C1 segment of cervical spinal cord (tissue), 14 donors: ENCODE results near the gene DMRT1.
"Not testable (repeated sequence)": the region's sequence is repeated elsewhere in the genome, so short reads cannot be mapped to it uniquely, and the experiment has no call there.

Experiments used
- DNase-seq, 14 donors: peaks; one replicate each; lab custom pipeline; 2025; lab: John Stamatoyannopoulos, UW

The DMRT1 gene

GRCh38 chr9:859251-859650 lies 17.8 kb downstream of the DMRT1 start:
- no peak for DNase-seq

GRCh38 chr9:860706-861105 lies 19.2 kb downstream of the DMRT1 start:
- DNase-seq = no peak

- DNase-seq = not testable (repeated sequence)
Measured at GRCh38 chr9:861525-861924, 20.0 kb downstream of the DMRT1 start.

- no peak for DNase-seq
Measured at GRCh38 chr9:875119-875962, 33.8 kb downstream of the DMRT1 start.

- DNase-seq = no peak
Measured at GRCh38 chr9:876425-876824, 34.9 kb downstream of the DMRT1 start.

- no peak for DNase-seq
Measured at GRCh38 chr9:878239-878638, 36.7 kb downstream of the DMRT1 start.

GRCh38 chr9:880725-881124 lies 39.2 kb downstream of the DMRT1 start:
- no peak for DNase-seq

- no peak for DNase-seq
Measured at GRCh38 chr9:882416-882924, 41.0 kb downstream of the DMRT1 start.

GRCh38 chr9:883011-883410 lies 41.5 kb downstream of the DMRT1 start:
- DNase-seq = no peak

GRCh38 chr9:886886-887285 lies 45.4 kb downstream of the DMRT1 start:
- DNase-seq = no peak

- DNase-seq = no peak
Measured at GRCh38 chr9:892123-892522, 50.6 kb downstream of the DMRT1 start.

- no peak for DNase-seq
Measured at GRCh38 chr9:893115-893514, 51.6 kb downstream of the DMRT1 start.

- peak in 1 of 14 donors; percentile 4 for DNase-seq
Measured at GRCh38 chr9:893843-894420, 52.4 kb downstream of the DMRT1 start.

GRCh38 chr9:899440-900184 lies 58.1 kb downstream of the DMRT1 start:
- DNase-seq = peak in 1 of 14 donors; percentile 4

- no peak for DNase-seq
Measured at GRCh38 chr9:903886-904285, 62.4 kb downstream of the DMRT1 start.

GRCh38 chr9:905906-906305 lies 64.4 kb downstream of the DMRT1 start:
- DNase-seq = no peak

GRCh38 chr9:908536-909205 lies 67.2 kb downstream of the DMRT1 start:
- DNase-seq = no peak

- no peak for DNase-seq
Measured at GRCh38 chr9:911005-911404, 69.5 kb downstream of the DMRT1 start.

- DNase-seq = no peak
Measured at GRCh38 chr9:912776-913175, 71.3 kb downstream of the DMRT1 start.

GRCh38 chr9:913526-913925 lies 72.0 kb downstream of the DMRT1 start:
- not testable (repeated sequence) for DNase-seq

- no peak for DNase-seq
Measured at GRCh38 chr9:917730-918129, 76.2 kb downstream of the DMRT1 start.

- no peak for DNase-seq
Measured at GRCh38 chr9:920927-921326, 79.4 kb downstream of the DMRT1 start.
